Measurements from ENCODE around the gene PSME2. TPM values are rescaled to one million over a fixed set of nuclear protein-coding genes. Genes with fewer than 3 reads are reported as not detected.

Gene PSME2
- total RNA-seq (10 to 100 TPM; 81.7 to 83.2 TPM), total RNA-seq (41.8 to 289 (median 105) reads per million in 172 experiments)
- polyA plus RNA-seq (2013, experiment 1 of 2), result 247 TPM
- 204 TPM for polyA plus RNA-seq (2013, experiment 2 of 2)

GRCh38 chr14:24146453-24146977 lies at the start of gene PSME2:
Gene PSME2, minus strand, starts transcription at chr14:24146610. Its CDS starts 29 bp downstream, at chr14:24146581.
- ChIA-PET POLR2A (interaction anchor here (0.7 to 8.1 kb wide), 25 partner anchors 9 to 1051 kb away, joined by 3 to 154 read pairs (median 7); partner anchors contain the start of genes C14orf119, CHMP4A, DCAF11 and IPO4), CTCF (interaction anchor here (0.8 to 2.1 kb wide), 8 partner anchors 9 to 97 kb away, joined by 3 to 20 read pairs (median 4); partner anchors contain the start of genes DCAF11, IRF9, MDP1 and NRL)
- ATAC-seq (ENCODE audit: poor library complexity) (peak; percentile 48), DNase-seq (peak; percentile 66 to 92 (median 74))
- no peaks in the 10 kb centered on the region for H3K9me3 ChIP-seq (ENCODE audit: control insufficient read depth in 1 of 2, insufficient read depth in 1 of 2, low read length in 2 of 2)
- Mint-ChIP-seq H3K9me3 (no peaks in the 10 kb centered on the region), H3K27ac (peak within 1 kb of the TSS; percentile 90), H3K27me3 (no peaks in the 10 kb centered on the region), H3K4me1 (ENCODE audit: low read depth) (peaks cover 67% of the 10 kb centered on the region), H3K36me3 (ENCODE audit: low read depth) (peaks cover 82% of the 10 kb centered on the region), H3K4me3 (peak within 1 kb of the TSS; percentile 99)
- H3K4me1 ChIP-seq (ENCODE audit: insufficient read depth, low read length), result peaks cover 69% of the 10 kb centered on the region
- H3K4me3 ChIP-seq (ENCODE audit: low read length), result peak within 1 kb of the TSS; percentile 93
- TF ChIP-seq CTCF (IDR thresholded peaks at IDR 0.05), result no peak
- no peaks in the 10 kb centered on the region for H3K27me3 ChIP-seq (ENCODE audit: control insufficient read depth in 1 of 2, insufficient read depth in 2 of 2, low read length in 2 of 2)
- intact Hi-C loops (cut with DNase I, micrococcal nuclease), result loop anchor here (1.0 to 5.0 kb wide), 5 partner anchors 10 to 86 kb away; partner anchors contain the start of genes GMPR2 (in 2 of the 2), IPO4 (in 2 of the 2), NEDD8 (in 2 of the 2) and PSME1 (in 1 of the 2)
- H3K27ac ChIP-seq (ENCODE audit: low read depth in 1 of 2, low read length in 2 of 2), result peak within 1 kb of the TSS; percentile 76 to 82
- H3K36me3 ChIP-seq (ENCODE audit: insufficient read depth, low read length), result peaks cover 62% of the 10 kb centered on the region

GRCh38 chr14:24195186-24196070 lies 49.0 kb upstream of the PSME2 start, which contains the start of gene TM9SF1:
Gene TM9SF1, minus strand, starts transcription at chr14:24195441. Its CDS starts 422 bp downstream, at chr14:24195019.
- DNase-seq (peak; percentile 78 to 95 (median 86)), ATAC-seq (ENCODE audit: poor library complexity) (peak; percentile 88)
- peaks cover 51% of the 10 kb centered on the region for H3K4me1 Mint-ChIP-seq (ENCODE audit: low read depth)
- H3K9me3 Mint-ChIP-seq, result no peaks in the 10 kb centered on the region
- H3K4me3 ChIP-seq (ENCODE audit: low read length), result peak within 1 kb of the TSS; percentile 93
- no peaks in the 10 kb centered on the region for H3K27me3 ChIP-seq (ENCODE audit: control insufficient read depth in 1 of 2, insufficient read depth in 2 of 2, low read length in 2 of 2)
- intact Hi-C loops (cut with DNase I, micrococcal nuclease), result loop anchor here (1.0 to 5.0 kb wide), 4 partner anchors 18 to 59 kb away; partner anchors contain the start of genes CHMP4A (in 1 of the 2), GMPR2 (in 1 of the 2), IRF9 (in 1 of the 2) and NEDD8 (in 1 of the 2)
- H3K9me3 ChIP-seq (ENCODE audit: control insufficient read depth in 1 of 2, insufficient read depth in 1 of 2, low read length in 2 of 2), result no peaks in the 10 kb centered on the region
- peaks cover 63% of the 10 kb centered on the region for H3K36me3 Mint-ChIP-seq (ENCODE audit: low read depth)
- no peaks in the 10 kb centered on the region for H3K27me3 Mint-ChIP-seq
- H3K36me3 ChIP-seq (ENCODE audit: insufficient read depth, low read length), result peaks cover 26% of the 10 kb centered on the region
- CTCF ChIA-PET, result interaction anchor here (0.5 to 2.6 kb wide), 9 partner anchors 8 to 1335 kb away, joined by 3 to 14 read pairs (median 3); partner anchors contain the start of genes CHMP4A, IRF9, MDP1 and TINF2
- peak within 1 kb of the TSS; percentile 87 for H3K4me3 Mint-ChIP-seq
- peaks cover 37% of the 10 kb centered on the region for H3K4me1 ChIP-seq (ENCODE audit: insufficient read depth, low read length)
- H3K27ac Mint-ChIP-seq, result peak within 1 kb of the TSS; percentile 92
- no peak for TF ChIP-seq CTCF (IDR thresholded peaks at IDR 0.05)
- POLR2A ChIA-PET, result interaction anchor here (0.6 to 4.0 kb wide), 33 partner anchors 9 to 936 kb away, joined by 3 to 99 read pairs (median 4); partner anchors contain the start of genes CBLN3, CHMP4A, CIDEB and DCAF11
- peak within 1 kb of the TSS; percentile 97 to 99 for H3K27ac ChIP-seq (ENCODE audit: low read depth in 1 of 2, low read length in 2 of 2)

DNA sequence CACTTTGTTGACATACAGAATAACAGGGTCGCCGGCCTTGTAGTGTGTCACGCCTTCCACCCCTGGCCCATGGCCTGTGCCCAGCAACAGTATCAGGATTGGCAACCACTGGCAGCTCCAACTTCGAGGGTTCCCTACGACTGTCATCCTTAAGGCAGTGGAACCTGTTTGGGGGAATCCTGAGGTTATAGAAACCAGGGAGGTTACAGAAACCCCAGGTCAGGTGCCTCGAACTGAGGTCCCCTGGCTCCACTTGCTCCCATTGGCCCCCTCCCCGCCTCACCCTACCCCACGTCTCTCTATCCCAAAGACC lies 48.4 kb upstream of the PSME2 start:
- ChIA-PET CTCF (interaction anchor here (0.5 to 2.6 kb wide), 10 partner anchors 8 to 1335 kb away, joined by 3 to 14 read pairs (median 4); partner anchors contain the start of genes CHMP4A, IRF9, MDP1 and TINF2), POLR2A (interaction anchor here (0.9 to 4.0 kb wide), 15 partner anchors 9 to 236 kb away, joined by 3 to 99 read pairs (median 12); partner anchors contain the start of genes CBLN3, CHMP4A, DCAF11 and DHRS1)
- peaks cover 57% of the 10 kb centered on the region for H3K4me1 Mint-ChIP-seq (ENCODE audit: low read depth)
- ATAC-seq (ENCODE audit: poor library complexity) (no peak), DNase-seq (no peak)
- peak overlapping the region; percentile 93 for H3K4me3 ChIP-seq (ENCODE audit: low read length)
- H3K36me3 ChIP-seq (ENCODE audit: insufficient read depth, low read length), result peaks cover 26% of the 10 kb centered on the region
- peaks cover 37% of the 10 kb centered on the region for H3K4me1 ChIP-seq (ENCODE audit: insufficient read depth, low read length)
- intact Hi-C loops (cut with DNase I, micrococcal nuclease), result loop anchor here (1.0 to 5.0 kb wide), 4 partner anchors 18 to 58 kb away; partner anchors contain the start of genes CHMP4A (in 1 of the 2), GMPR2 (in 1 of the 2), IRF9 (in 1 of the 2) and NEDD8 (in 1 of the 2)
- no peaks in the 10 kb centered on the region for H3K9me3 ChIP-seq (ENCODE audit: control insufficient read depth in 1 of 2, insufficient read depth in 1 of 2, low read length in 2 of 2)
- peak overlapping the region; percentile 87 for H3K4me3 Mint-ChIP-seq
- peaks cover 65% of the 10 kb centered on the region for H3K36me3 Mint-ChIP-seq (ENCODE audit: low read depth)
- H3K27me3 Mint-ChIP-seq, result no peaks in the 10 kb centered on the region
- peak overlapping the region; percentile 92 for H3K27ac Mint-ChIP-seq
- no peaks in the 10 kb centered on the region for H3K27me3 ChIP-seq (ENCODE audit: control insufficient read depth in 1 of 2, insufficient read depth in 2 of 2, low read length in 2 of 2)
- H3K27ac ChIP-seq (ENCODE audit: low read depth in 1 of 2, low read length in 2 of 2), result peak overlapping the region; percentile 97 to 99
- TF ChIP-seq CTCF (IDR thresholded peaks at IDR 0.05), result no peak
- no peaks in the 10 kb centered on the region for H3K9me3 Mint-ChIP-seq

All from CD4-positive, alpha-beta T cell (primary cell).